CD14-positive monocyte (primary cell): ENCODE results near the gene FNBP1L. TPM values are rescaled to one million over a fixed set of nuclear protein-coding genes. Genes with fewer than 3 reads are reported as not detected.

Experiments
- DNase-seq, 3 donors: peaks; one replicate each; pipeline ENCODE4 v3.0.0-alpha.2; 2011 to 2022
- H2AFZ ChIP-seq: 2 replicates; pipeline ENCODE4 v1.6.0; 2012; ENCODE audit warnings: mild to moderate bottlenecking, low read depth, low read length, inconsistent platforms; ENCODE audit not compliant: insufficient read depth, poor library complexity, severe bottlenecking
- H3K27ac ChIP-seq, 2 donors: 1 replicate in 1 of 2; 2 replicates in 1 of 2; pipeline ENCODE4 v1.5.1; 2012 to 2013; ENCODE audit warnings: low read length in 2 of 2, control low read depth in 1 of 2, inconsistent platforms in 1 of 2, low read depth in 1 of 2, mild to moderate bottlenecking in 1 of 2
- H3K27me3 ChIP-seq, 2 donors: one replicate each; pipeline versions ENCODE4 v1.6.0 to v1.6.1; 2011 to 2013; ENCODE audit warnings: low read length in 2 of 2; ENCODE audit not compliant: control insufficient read depth in 2 of 2, insufficient read depth in 2 of 2
- H3K36me3 ChIP-seq, 2 donors: replicated peaks in 1 of 2; 1 replicate in 1 of 2; 2 replicates in 1 of 2; pipeline versions ENCODE4 v1.5.1 to v1.6.1; 2012 to 2013; ENCODE audit warnings: low read length in 2 of 2, control low read depth in 1 of 2, inconsistent platforms in 1 of 2, mild to moderate bottlenecking in 1 of 2; ENCODE audit not compliant: insufficient read depth in 2 of 2, control insufficient read depth in 1 of 2
- H3K4me1 ChIP-seq, 2 donors: 1 replicate in 1 of 2; 2 replicates in 1 of 2; pipeline versions ENCODE4 v1.5.1 to v1.6.1; 2012 to 2013; ENCODE audit warnings: low read length in 2 of 2, control low read depth in 1 of 2, inconsistent platforms in 1 of 2, mild to moderate bottlenecking in 1 of 2, moderate library complexity in 1 of 2; ENCODE audit not compliant: insufficient read depth in 2 of 2, control insufficient read depth in 1 of 2
- H3K4me2 ChIP-seq: replicated peaks from 2 replicates; pipeline ENCODE3; 2012; ENCODE audit warnings: low read length, moderate library complexity, mild to moderate bottlenecking; ENCODE audit not compliant: poor library complexity, severe bottlenecking; ENCODE audit errors: extremely low read depth
- H3K4me3 ChIP-seq, 3 experiments: fragments of 200-600 bp in 1 of 3; sonication (generic) in 1 of 3; replicated peaks in 1 of 3; 1 replicate in 2 of 3; 2 replicates in 1 of 3; pipeline ENCODE4 v1.5.1; 2011 to 2013; ENCODE audit warnings: low read length in 3 of 3, mild to moderate bottlenecking in 3 of 3, control low read depth in 2 of 3, low read depth in 2 of 3, inconsistent platforms in 1 of 3, moderate library complexity in 1 of 3
- H3K79me2 ChIP-seq: 2 replicates; pipeline ENCODE4 v1.6.0; 2012; ENCODE audit warnings: mild to moderate bottlenecking, control low read depth, inconsistent platforms, low read length, moderate library complexity; ENCODE audit not compliant: insufficient read depth
- H3K9ac ChIP-seq: 2 replicates; pipeline ENCODE4 v1.6.0; 2017; ENCODE audit warnings: low read length, mild to moderate bottlenecking; ENCODE audit not compliant: insufficient read depth, poor library complexity, severe bottlenecking
- H3K9me3 ChIP-seq, 2 donors: replicated peaks in 1 of 2; 1 replicate in 1 of 2; 2 replicates in 1 of 2; pipeline versions ENCODE4 v1.5.1 to v1.6.1; 2012 to 2013; ENCODE audit warnings: low read length in 2 of 2, control low read depth in 1 of 2; ENCODE audit not compliant: control insufficient read depth in 1 of 2, insufficient read depth in 1 of 2
- H4K20me1 ChIP-seq: 2 replicates; pipeline ENCODE4 v1.6.0; 2012; ENCODE audit warnings: mild to moderate bottlenecking, low read length, control low read depth, moderate library complexity; ENCODE audit not compliant: insufficient read depth
- H3K27ac Mint-ChIP-seq, 7 donors: one replicate each; pipeline ENCODE4 v1.8.0; 2020; ENCODE audit warnings: mild to moderate bottlenecking in 7 of 7, mixed read lengths in 7 of 7, moderate library complexity in 6 of 7, inconsistent platforms in 2 of 7
- H3K27me3 Mint-ChIP-seq, 3 donors: one replicate each; pipeline ENCODE4 v1.8.0; 2021 to 2022; ENCODE audit warnings: low read depth in 3 of 3, mild to moderate bottlenecking in 3 of 3, mixed read lengths in 3 of 3, moderate library complexity in 3 of 3, inconsistent platforms in 1 of 3
- H3K36me3 Mint-ChIP-seq, 2 donors: one replicate each; pipeline ENCODE4 v1.8.0; 2020; ENCODE audit warnings: mixed read lengths in 2 of 2, inconsistent platforms in 1 of 2, mild to moderate bottlenecking in 1 of 2
- H3K4me1 Mint-ChIP-seq: one replicate; pipeline ENCODE4 v1.8.0; 2020; ENCODE audit warnings: mild to moderate bottlenecking, mixed read lengths
- H3K4me3 Mint-ChIP-seq, 2 donors: one replicate each; pipeline ENCODE4 v1.8.0; 2020; ENCODE audit warnings: mild to moderate bottlenecking in 2 of 2, mixed read lengths in 2 of 2, moderate library complexity in 1 of 2
- H3K9me3 Mint-ChIP-seq, 7 donors: one replicate each; pipeline ENCODE4 v1.8.0; 2020 to 2022; ENCODE audit warnings: mixed read lengths in 7 of 7, mild to moderate bottlenecking in 6 of 7, moderate library complexity in 6 of 7, inconsistent platforms in 2 of 7
- CTCF ChIP-seq: fragments of 200-600 bp; IDR thresholded peaks from one replicate; pipeline ENCODE4 v1.8.0; 2022; ENCODE audit warnings: antibody characterized with exemption, mild to moderate bottlenecking
- WGBS: methylation state at CpG from one replicate; pipeline ENCODE4 v1.1.5; 2013; ENCODE audit warnings: missing lambda C conversion rate; ENCODE audit not compliant: insufficient coverage; 5-methylcytosine and 5-hydroxymethylcytosine counted together
- intact Hi-C, 2 donors: fragments of 100-400 bp; cut with micrococcal nuclease; formaldehyde crosslinking; loops; one replicate each; pipeline versions ENCODE4 v1.15.0 to v1.15.1; 2023
- polyA plus RNA-seq, 3 donors: library from polyadenylated mRNA; depleted of rRNA in 1 of 3; unstranded in 2 of 3; stranded (reverse) in 1 of 3; fragments of 300-500 nt in 2 of 3; fragments of >200 nt in 1 of 3; fragmentation: Illumina TruSeq in 2 of 3; gene quantifications; 1 replicate in 2 of 3; 2 replicates in 1 of 3; pipeline ENCODE4 v1.2.3, GENCODE V29; 2012 to 2021

Gene FNBP1L
- polyA plus RNA-seq, 3 donors, result 0.15 to 0.32 (median 0.28) TPM

GRCh38 chr1:93574511-93574910, 126.6 kb downstream of the FNBP1L start:
- 83% methylated on average over 6 of the region's 7 CpGs for WGBS

GRCh38 chr1:93574991-93575390, 127.1 kb downstream of the FNBP1L start:
- intact Hi-C loops, result no loop called here
- no peaks in the 10 kb centered on the region for H3K36me3 ChIP-seq
- no peak overlapping the region for H3K4me2 ChIP-seq
- Mint-ChIP-seq H3K27ac (no peak overlapping the region), H3K27me3 (peaks cover 0 to 3% (median 0%) of the 10 kb centered on the region in 3 donors), H3K9me3 (peaks cover 0 to 2% (median 0%) of the 10 kb centered on the region in 7 donors), H3K4me1 (no peaks in the 10 kb centered on the region), H3K4me3 (no peak overlapping the region), H3K36me3 (no peaks in the 10 kb centered on the region)
- H3K4me3 ChIP-seq, result no peak overlapping the region
- H3K79me2 ChIP-seq, result no peaks in the 10 kb centered on the region
- DNase-seq, result no peak
- no peak overlapping the region for H3K27ac ChIP-seq
- no peaks in the 10 kb centered on the region for H3K9me3 ChIP-seq
- no peaks in the 10 kb centered on the region for H3K27me3 ChIP-seq
- no peaks in the 10 kb centered on the region for H3K4me1 ChIP-seq
- no peaks in the 10 kb centered on the region for H4K20me1 ChIP-seq
- H3K9ac ChIP-seq, result no peak overlapping the region
- WGBS, result 94% methylated on average over 5 of the region's 6 CpGs
- H2AFZ ChIP-seq, result no peak overlapping the region
- no peak for TF ChIP-seq CTCF

More at GRCh38 chr1:93574511-93574910, 126.6 kb downstream of the FNBP1L start:
- Mint-ChIP-seq H3K36me3 (no peaks in the 10 kb centered on the region), H3K9me3 (peaks cover 0 to 2% (median 0%) of the 10 kb centered on the region in 7 donors), H3K4me3 (no peak overlapping the region), H3K27me3 (peaks cover 0 to 3% (median 0%) of the 10 kb centered on the region in 3 donors), H3K4me1 (no peaks in the 10 kb centered on the region), H3K27ac (no peak overlapping the region)
- no peak overlapping the region for H3K4me3 ChIP-seq
- no peaks in the 10 kb centered on the region for H3K27me3 ChIP-seq
- TF ChIP-seq CTCF, result no peak
- no peaks in the 10 kb centered on the region for H3K79me2 ChIP-seq
- no peak overlapping the region for H3K4me2 ChIP-seq
- no peak for DNase-seq
- no peak overlapping the region for H3K27ac ChIP-seq
- no peaks in the 10 kb centered on the region for H3K36me3 ChIP-seq
- intact Hi-C loops, result no loop called here
- H2AFZ ChIP-seq, result no peak overlapping the region
- no peak overlapping the region for H3K9ac ChIP-seq
- H3K4me1 ChIP-seq, result no peaks in the 10 kb centered on the region
- H4K20me1 ChIP-seq, result no peaks in the 10 kb centered on the region
- H3K9me3 ChIP-seq, result no peaks in the 10 kb centered on the region
